ENCODE data around the gene ARHGEF12.

ARHGEF12 gene

DNA sequence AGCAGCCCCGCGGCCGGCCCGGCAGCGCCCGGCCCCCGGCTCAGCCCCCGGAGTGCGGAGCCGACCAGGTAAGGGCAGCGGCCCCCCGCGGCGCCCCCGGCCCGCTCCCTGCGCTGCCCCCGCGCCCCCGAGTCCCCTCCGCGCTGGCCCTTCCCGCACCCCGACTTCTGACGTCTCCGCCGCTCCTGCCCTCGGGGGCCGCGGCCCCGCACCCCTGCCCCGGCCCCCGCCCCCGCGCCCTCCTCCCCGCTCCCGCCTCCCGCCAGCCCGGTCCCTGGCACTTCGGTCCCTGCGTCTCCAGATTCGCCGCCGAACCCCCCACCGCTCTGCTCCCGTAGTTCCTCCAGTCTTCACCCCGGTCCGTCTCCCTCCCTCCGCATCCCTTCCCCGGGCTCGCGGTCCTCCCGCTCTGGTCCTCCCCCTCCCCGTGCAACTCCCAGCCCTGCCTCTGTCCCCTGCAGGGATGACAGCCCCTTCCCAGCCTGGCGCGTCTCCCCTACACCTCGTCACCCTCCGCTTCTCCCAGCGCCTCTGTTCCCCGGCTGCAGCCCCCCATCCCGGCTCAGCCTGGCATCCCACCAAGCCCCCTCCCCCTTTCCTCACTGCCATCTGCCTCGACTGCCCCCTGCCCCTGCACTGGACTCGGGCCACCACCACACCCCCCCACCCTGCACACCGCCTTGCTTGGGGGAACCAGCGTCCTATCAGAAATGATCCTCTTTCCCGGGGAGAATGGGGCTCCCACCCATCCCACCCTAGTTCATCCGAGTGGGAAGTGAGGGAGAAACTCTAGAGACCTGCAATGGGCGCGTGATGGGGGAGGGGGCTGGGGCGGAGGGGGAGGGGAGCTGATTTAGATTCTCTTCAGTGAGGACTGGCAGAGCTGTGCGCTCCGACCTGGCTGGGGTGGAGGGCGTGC lies 175.9 kb downstream of the ARHGEF12 start:
- H3K4me3 ChIP-seq, result peak overlapping the region; percentile 48 to 68 (median 58); a peak in 17 of 20 replicates
- no peak overlapping the region for H3K27ac ChIP-seq
- H3K4me2 ChIP-seq, result peak overlapping the region; percentile 64 to 88 (median 73)
- peak overlapping the region in 3 of 11 experiments; percentile 54 to 70 (median 56); a peak in 2 of 22 replicates for H3K9ac ChIP-seq
- H3K27me3 ChIP-seq, result peaks cover 30 to 49% (median 36%) of the 10 kb centered on the region in 11 experiments
- no peak for TF ChIP-seq Cebpa-rat (IDR thresholded peaks at IDR 0.05)
- H3K9me3 ChIP-seq (replicated peaks in 1 of 11), result no peaks in the 10 kb centered on the region
- H3K36me3 ChIP-seq, result no peaks in the 10 kb centered on the region
- peaks cover 0 to 33% (median 0%) of the 10 kb centered on the region in 11 experiments; a peak in 7 of 22 replicates for H4K20me1 ChIP-seq
- H3K4me1 ChIP-seq, result peaks cover 0 to 6% (median 0%) of the 10 kb centered on the region in 10 experiments; a peak in 1 of 20 replicates

DNA sequence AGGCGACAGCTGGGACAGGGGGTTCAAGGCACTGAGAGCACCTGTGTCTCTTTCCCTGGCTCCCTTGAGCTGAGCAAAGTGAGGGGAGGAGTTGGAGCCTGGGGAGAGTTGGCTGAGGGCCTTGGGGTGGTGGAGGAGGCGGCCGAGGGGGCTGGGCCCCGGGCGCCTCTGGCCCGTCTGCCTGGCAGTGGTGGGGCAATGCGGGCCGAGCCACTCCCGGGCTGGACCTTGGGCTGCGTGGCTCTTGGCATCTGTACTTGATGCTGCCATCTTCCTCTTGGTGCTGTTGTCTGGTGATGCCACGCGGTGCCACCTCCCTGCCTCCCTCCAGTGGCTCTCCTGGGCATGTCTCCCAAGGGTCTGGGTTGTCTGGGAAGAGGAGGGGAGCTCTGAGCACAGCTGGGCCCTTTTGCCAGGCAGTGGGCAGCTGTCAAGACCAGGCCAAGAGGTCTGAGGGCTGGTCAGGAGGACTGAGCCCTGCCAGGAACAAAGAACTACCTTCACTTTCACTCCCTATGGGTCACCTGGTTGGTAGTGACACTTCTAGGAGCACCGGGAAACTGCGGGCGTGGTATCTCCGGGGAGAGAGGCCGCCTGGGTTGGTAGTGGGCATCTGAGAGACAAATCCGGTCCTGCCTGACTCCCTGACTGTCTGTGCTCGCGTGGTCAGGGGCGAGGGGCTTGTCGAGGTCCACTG lies 176.7 kb downstream of the ARHGEF12 start:
- no peak overlapping the region for H3K9ac ChIP-seq
- no peak for TF ChIP-seq Cebpa-rat (IDR thresholded peaks at IDR 0.05)
- H3K27me3 ChIP-seq, result peaks cover 30 to 51% (median 36%) of the 10 kb centered on the region in 11 experiments
- H3K4me3 ChIP-seq, result no peak overlapping the region
- H3K27ac ChIP-seq, result no peak overlapping the region
- H4K20me1 ChIP-seq, result peaks cover 0 to 33% (median 0%) of the 10 kb centered on the region in 11 experiments; a peak in 8 of 22 replicates
- no peaks in the 10 kb centered on the region for H3K9me3 ChIP-seq (replicated peaks in 1 of 11)
- H3K36me3 ChIP-seq, result no peaks in the 10 kb centered on the region
- no peak overlapping the region for H3K4me2 ChIP-seq
- H3K4me1 ChIP-seq, result peaks cover 0 to 7% (median 0%) of the 10 kb centered on the region in 10 experiments; a peak in 1 of 20 replicates

DNA sequence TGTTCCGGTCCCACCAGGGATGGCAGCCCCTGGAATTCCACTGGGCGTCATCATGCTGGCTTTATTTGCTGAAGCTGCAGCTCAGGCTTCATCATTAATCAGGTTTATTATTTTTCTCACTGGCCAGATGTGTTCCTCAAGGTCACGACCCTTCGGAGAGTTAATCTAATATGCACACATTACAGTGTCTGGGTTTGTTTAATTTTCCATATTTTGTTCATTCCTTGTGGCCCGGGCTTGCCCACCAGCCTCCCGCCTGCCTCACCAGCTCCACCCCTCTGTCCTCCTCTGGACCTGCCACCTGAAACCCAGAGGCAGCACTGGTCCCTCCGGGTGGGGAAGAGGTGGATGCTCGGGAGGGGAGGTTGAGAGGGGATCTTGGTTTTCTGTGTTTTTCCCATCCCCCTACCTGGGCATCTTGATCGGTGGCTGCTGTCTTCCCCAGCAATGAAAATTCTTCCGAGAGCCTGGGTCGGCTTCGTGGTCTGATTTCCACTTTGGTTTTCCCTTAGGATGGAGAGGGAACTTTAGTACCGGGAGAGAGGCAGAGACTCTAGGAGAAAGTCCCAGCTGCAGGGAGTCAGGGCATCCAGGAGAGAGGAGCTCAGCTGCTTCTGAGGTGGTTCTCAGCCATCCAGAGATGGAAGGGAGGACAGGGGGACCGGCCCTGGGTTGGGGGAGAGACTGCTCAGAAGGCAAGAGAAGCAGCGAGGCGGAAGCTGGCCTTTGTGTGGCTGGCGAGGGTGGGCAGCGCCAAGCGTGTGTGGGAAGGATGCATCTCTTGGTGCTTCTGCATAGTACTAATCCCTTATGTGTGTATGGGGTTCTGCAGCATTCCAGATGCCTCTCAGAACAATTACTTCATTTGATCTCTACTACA lies 177.5 kb downstream of the ARHGEF12 start:
- H4K20me1 ChIP-seq, result peaks cover 0 to 33% (median 0%) of the 10 kb centered on the region in 11 experiments; a peak in 8 of 22 replicates
- no peak overlapping the region for H3K4me3 ChIP-seq
- peaks cover 30 to 51% (median 36%) of the 10 kb centered on the region in 11 experiments for H3K27me3 ChIP-seq
- H3K9me3 ChIP-seq (replicated peaks in 1 of 11), result no peaks in the 10 kb centered on the region
- H3K36me3 ChIP-seq, result no peaks in the 10 kb centered on the region
- TF ChIP-seq Cebpa-rat (IDR thresholded peaks at IDR 0.05), result no peak
- no peak overlapping the region for H3K4me2 ChIP-seq
- no peak overlapping the region for H3K9ac ChIP-seq
- no peak overlapping the region for H3K27ac ChIP-seq
- H3K4me1 ChIP-seq, result peaks cover 0 to 7% (median 0%) of the 10 kb centered on the region in 10 experiments; a peak in 1 of 20 replicates

DNA sequence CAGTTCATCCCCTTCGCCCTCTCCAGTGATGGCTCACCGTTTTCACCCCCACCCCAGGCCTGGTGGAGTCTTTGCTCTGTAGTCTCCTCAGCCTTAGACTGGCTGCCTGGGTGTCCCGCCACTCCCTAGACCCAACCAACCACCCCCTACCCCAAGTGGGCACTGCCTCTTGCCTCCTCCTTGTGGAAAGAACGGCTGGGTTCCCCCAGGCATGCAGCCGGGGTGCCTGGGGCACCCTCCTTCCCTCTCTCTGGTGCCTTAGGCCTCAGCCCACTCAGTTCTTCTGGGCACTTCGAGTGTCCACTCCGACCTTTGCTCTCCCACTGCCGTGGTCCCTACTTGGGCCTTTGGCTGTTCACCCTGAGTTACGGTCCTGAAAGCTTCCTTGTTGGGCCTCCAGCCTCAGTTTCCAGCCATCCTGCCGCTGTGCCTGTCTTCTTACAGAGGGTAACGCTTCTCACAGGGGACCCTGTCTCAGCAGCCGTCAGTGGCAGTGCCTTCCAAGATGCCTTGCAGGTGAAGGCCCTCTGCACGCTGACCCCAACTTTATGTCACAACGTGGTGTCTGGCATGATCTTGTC lies 178.4 kb downstream of the ARHGEF12 start:
- no peak overlapping the region for H3K4me2 ChIP-seq
- no peak for TF ChIP-seq Cebpa-rat (IDR thresholded peaks at IDR 0.05)
- peaks cover 30 to 51% (median 36%) of the 10 kb centered on the region in 11 experiments for H3K27me3 ChIP-seq

DNA sequence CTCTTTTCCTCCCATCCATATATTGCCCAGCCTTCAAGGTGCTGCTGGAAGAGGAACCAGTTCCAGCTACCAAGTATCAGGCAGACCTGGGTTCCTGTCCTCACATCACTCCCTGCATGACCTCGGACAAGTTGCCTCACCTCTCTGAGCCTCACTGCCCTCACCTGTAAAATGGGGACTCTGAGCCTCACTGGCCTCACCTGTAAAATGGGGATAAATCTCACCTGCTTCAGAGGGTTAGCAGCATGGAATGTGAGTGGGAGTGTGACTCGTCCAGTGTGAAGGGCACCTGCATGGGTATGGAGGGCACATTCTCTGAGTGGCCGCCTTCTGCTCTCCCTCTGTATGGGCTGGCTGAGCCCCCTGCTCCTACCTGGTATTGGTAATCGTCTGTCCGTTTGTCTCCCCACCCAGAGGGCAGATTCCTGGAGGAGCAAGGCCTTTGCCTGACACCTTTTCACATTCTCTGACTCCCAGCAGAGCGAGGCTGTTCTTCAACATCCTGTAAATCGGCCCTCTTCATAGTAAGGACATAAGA lies 179.0 kb downstream of the ARHGEF12 start:
- no peaks in the 10 kb centered on the region for H3K36me3 ChIP-seq
- H3K9ac ChIP-seq, result no peak overlapping the region
- H3K4me1 ChIP-seq, result peaks cover 0 to 7% (median 0%) of the 10 kb centered on the region in 10 experiments; a peak in 1 of 20 replicates
- no peaks in the 10 kb centered on the region for H3K9me3 ChIP-seq (replicated peaks in 1 of 11)
- H3K27ac ChIP-seq, result no peak overlapping the region
- peaks cover 30 to 51% (median 36%) of the 10 kb centered on the region in 11 experiments for H3K27me3 ChIP-seq
- H3K4me3 ChIP-seq, result no peak overlapping the region
- no peak for TF ChIP-seq Cebpa-rat (IDR thresholded peaks at IDR 0.05)
- H3K4me2 ChIP-seq, result no peak overlapping the region
- peaks cover 0 to 33% (median 0%) of the 10 kb centered on the region in 11 experiments; a peak in 8 of 22 replicates for H4K20me1 ChIP-seq

More for the DNA sequence above, 178.4 kb downstream of the ARHGEF12 start:
- no peak overlapping the region for H3K4me3 ChIP-seq
- peaks cover 0 to 33% (median 0%) of the 10 kb centered on the region in 11 experiments; a peak in 8 of 22 replicates for H4K20me1 ChIP-seq
- H3K4me1 ChIP-seq, result peaks cover 0 to 7% (median 0%) of the 10 kb centered on the region in 10 experiments; a peak in 1 of 20 replicates
- no peaks in the 10 kb centered on the region for H3K36me3 ChIP-seq
- no peak overlapping the region for H3K9ac ChIP-seq
- H3K9me3 ChIP-seq (replicated peaks in 1 of 11), result no peaks in the 10 kb centered on the region
- no peak overlapping the region for H3K27ac ChIP-seq

DNA sequence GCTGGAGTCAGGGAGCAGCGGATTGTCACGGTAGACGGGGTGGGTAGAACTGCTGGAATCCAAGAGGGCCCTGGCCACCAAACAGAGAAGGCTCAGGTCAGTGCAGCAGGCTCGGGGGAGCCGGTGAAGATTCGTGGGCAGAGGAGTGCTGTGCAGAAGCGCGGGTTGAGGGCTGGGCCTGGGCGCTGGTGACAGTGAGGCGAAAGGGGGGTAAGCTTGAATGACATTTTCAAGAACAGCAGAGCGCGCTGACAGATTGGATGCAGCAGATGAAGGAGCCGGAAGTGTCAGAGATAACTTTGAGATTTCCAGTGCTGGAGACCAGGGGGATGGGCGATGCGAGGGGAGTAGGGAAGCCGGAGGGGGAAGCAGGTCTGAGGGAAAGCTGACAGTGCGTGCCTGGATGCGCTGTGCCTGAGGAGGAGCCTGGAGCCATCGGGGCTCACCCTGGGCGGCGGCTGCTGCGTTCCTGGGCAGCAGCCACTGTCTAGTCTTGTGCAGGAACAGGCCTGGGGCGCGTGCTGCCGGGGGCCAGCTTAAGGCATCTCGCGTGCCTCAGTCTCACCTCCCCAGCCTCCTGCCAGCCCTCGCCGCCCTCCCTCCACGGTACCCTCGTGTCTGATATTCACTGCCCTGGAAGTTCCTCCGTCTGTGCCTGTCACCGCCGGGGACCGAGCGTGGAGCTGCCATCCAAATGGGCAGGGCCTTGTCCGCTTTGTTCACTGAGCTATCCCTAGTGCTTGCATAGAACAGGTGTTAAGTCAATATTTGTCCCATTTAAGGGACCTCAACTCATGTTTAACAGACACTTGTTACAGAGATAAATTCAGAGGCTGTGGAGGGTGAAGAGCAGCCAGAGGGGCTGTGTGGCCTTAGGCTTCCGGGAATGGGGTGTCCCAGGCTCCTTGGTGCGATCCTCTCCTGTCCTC lies 180.5 kb downstream of the ARHGEF12 start:
- Histone ChIP-seq H3K36me3 (no peaks in the 10 kb centered on the region), H3K4me2 (no peak overlapping the region), H3K27ac (no peak overlapping the region), H3K9me3 (replicated peaks in 1 of 11) (no peaks in the 10 kb centered on the region), H4K20me1 (peaks cover 0 to 33% (median 0%) of the 10 kb centered on the region in 11 experiments; a peak in 8 of 22 replicates), H3K9ac (no peak overlapping the region), H3K4me1 (peaks cover 0 to 8% (median 0%) of the 10 kb centered on the region in 10 experiments; a peak in 5 of 20 replicates), H3K27me3 (peaks cover 22 to 37% (median 29%) of the 10 kb centered on the region in 11 experiments), H3K4me3 (no peak overlapping the region)
- no peak for TF ChIP-seq Cebpa-rat (IDR thresholded peaks at IDR 0.05)

DNA sequence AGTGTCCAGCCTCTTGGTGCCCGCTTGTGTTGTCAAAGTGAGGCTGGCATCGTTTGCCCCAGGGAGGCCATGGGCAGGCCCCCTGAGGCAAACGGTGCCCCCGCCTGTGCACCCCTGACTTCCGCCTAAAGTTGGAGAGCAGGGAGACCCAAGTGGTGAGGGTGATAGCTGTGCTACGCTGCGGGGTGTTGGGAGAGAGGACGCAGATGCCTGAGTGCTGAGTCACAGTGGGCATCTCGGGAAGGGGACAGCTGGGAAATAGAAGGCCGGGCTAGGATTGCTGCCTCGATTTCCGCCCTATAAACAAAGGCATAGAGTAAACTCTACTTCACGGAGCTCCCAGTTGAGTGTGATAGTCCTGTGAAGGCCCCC lies 181.2 kb downstream of the ARHGEF12 start:
- Histone ChIP-seq H3K27ac (no peak overlapping the region), H4K20me1 (peaks cover 0 to 33% (median 0%) of the 10 kb centered on the region in 11 experiments; a peak in 8 of 22 replicates), H3K4me3 (no peak overlapping the region), H3K9ac (no peak overlapping the region), H3K4me2 (no peak overlapping the region), H3K27me3 (peaks cover 16 to 31% (median 22%) of the 10 kb centered on the region in 11 experiments), H3K9me3 (replicated peaks in 1 of 11) (no peaks in the 10 kb centered on the region), H3K36me3 (no peaks in the 10 kb centered on the region), H3K4me1 (peaks cover 0 to 14% (median 4%) of the 10 kb centered on the region in 10 experiments; a peak in 10 of 20 replicates)
- TF ChIP-seq Cebpa-rat (IDR thresholded peaks at IDR 0.05), result no peak
